H1 (cell line): Measurements from ENCODE around the gene HOXB4.

Source experiments
- BRCA1 ChIP-seq: IDR thresholded peaks from 2 replicates; pipeline ENCODE4 v1.6.1; 2012; ENCODE audit warnings: low read depth, low read length, improper control_type of control experiment
- CBX5 ChIP-seq: fragments of 300-800, 300-1000 bp; sonication (generic); IDR thresholded peaks from 2 replicates; pipeline ENCODE4 v1.7.1; 2016; ENCODE audit warnings: antibody characterized with exemption, low read length, low read depth
- CEBPB ChIP-seq: IDR thresholded peaks from 2 replicates; pipeline ENCODE4 v1.6.1; 2012; ENCODE audit warnings: low read depth, low read length
- HDAC2 ChIP-seq, 2 experiments: fragments of 300-600 bp in 1 of 2; sonication (generic) in 1 of 2; IDR thresholded peaks; 2 replicates each; pipeline ENCODE4 v1.6.1; 2011 to 2012; ENCODE audit warnings: low read depth in 2 of 2, low read length in 2 of 2, mild to moderate bottlenecking in 2 of 2, moderate library complexity in 2 of 2, borderline replicate concordance in 1 of 2, inconsistent platforms in 1 of 2
- HDAC6 ChIP-seq: IDR thresholded peaks from one replicate; pipeline ENCODE4 v1.7.1; 2012; ENCODE audit warnings: low read depth, mild to moderate bottlenecking, inconsistent platforms, low read length, moderate library complexity
- MAFK ChIP-seq: IDR thresholded peaks from 2 replicates; pipeline ENCODE4 v1.6.1; 2012; ENCODE audit warnings: low read depth, mild to moderate bottlenecking, improper control_type of control experiment, low read length
- RNF2 ChIP-seq: fragments of 200-900, 300-1000 bp; sonication (generic); IDR thresholded peaks from 2 replicates; pipeline ENCODE4 v1.7.1; 2016; ENCODE audit warnings: borderline replicate concordance, low read depth, mild to moderate bottlenecking, antibody characterized with exemption, low read length; ENCODE audit not compliant: poor library complexity, severe bottlenecking; ENCODE audit errors: missing control alignments
- SP1 ChIP-seq: IDR thresholded peaks from 2 replicates; pipeline ENCODE4 v1.6.1; 2011; ENCODE audit warnings: low read depth, low read length
- SRF ChIP-seq: IDR thresholded peaks from 2 replicates; pipeline ENCODE4 v1.6.1; 2011; ENCODE audit warnings: mild to moderate bottlenecking, low read depth, low read length, moderate library complexity
- TAF1 ChIP-seq: IDR thresholded peaks from 2 replicates; pipeline ENCODE4 v1.6.1; 2011; ENCODE audit warnings: mild to moderate bottlenecking, low read depth, low read length
- TF ChIP-seq, protein P1 (sequence below), 3 experiments: IDR thresholded peaks; 1 replicate in 2 of 3; 2 replicates in 1 of 3; pipeline versions ENCODE4 v1.5.1 to v1.6.1; 2011; ENCODE audit warnings: low read length in 3 of 3, mild to moderate bottlenecking in 3 of 3, inconsistent platforms in 2 of 3, low read depth in 1 of 3, moderate library complexity in 1 of 3; ENCODE audit not compliant: insufficient read depth in 1 of 3; ENCODE audit errors: control extremely low read depth in 1 of 3
- TF ChIP-seq, protein P2 (sequence below): IDR thresholded peaks from 2 replicates; pipeline ENCODE4 v1.6.1; 2011; ENCODE audit warnings: low read length, improper control_type of control experiment
- TF ChIP-seq, protein P3 (sequence below): IDR thresholded peaks from 2 replicates; pipeline ENCODE4 v1.6.1; 2011; ENCODE audit warnings: low read depth, mild to moderate bottlenecking, low read length; ENCODE audit not compliant: insufficient read depth
- TF ChIP-seq, protein P4 (sequence below): IDR thresholded peaks from 2 replicates; pipeline ENCODE4 v1.6.1; 2012; ENCODE audit warnings: low read length, inconsistent platforms

DNA sequence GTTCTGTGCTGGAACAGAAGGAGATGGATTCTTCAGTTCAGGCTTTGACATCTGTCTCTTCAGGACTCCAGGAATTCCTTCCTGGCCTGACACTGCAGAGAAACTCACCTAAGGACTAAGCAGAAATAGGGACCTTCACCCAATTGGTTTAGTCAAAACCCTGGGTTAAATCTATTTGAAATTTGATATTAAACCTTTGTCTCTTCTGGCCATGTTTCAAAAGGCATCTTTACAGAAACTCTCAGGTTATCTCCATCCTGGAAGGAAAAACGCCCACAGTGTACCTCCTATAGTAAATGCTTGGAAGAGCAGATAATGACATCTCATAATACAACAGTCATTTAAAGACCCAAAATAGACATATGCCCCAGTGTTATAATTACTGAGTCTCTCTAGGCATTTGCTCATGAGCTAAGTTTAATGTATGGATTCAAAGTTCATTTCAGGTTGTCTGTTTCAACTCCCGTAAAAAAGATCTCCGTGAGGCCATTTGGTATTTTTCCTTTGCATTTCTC is 5.6 kb upstream of the HOXB4 start:
- TF ChIP-seq, protein P1, sequence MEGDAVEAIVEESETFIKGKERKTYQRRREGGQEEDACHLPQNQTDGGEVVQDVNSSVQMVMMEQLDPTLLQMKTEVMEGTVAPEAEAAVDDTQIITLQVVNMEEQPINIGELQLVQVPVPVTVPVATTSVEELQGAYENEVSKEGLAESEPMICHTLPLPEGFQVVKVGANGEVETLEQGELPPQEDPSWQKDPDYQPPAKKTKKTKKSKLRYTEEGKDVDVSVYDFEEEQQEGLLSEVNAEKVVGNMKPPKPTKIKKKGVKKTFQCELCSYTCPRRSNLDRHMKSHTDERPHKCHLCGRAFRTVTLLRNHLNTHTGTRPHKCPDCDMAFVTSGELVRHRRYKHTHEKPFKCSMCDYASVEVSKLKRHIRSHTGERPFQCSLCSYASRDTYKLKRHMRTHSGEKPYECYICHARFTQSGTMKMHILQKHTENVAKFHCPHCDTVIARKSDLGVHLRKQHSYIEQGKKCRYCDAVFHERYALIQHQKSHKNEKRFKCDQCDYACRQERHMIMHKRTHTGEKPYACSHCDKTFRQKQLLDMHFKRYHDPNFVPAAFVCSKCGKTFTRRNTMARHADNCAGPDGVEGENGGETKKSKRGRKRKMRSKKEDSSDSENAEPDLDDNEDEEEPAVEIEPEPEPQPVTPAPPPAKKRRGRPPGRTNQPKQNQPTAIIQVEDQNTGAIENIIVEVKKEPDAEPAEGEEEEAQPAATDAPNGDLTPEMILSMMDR (IDR thresholded peaks at IDR 0.05; ENCODE audit: control extremely low read depth in 1 of 3, insufficient read depth in 1 of 3, low read depth in 1 of 3, low read length in 3 of 3), result no peak
- TF ChIP-seq, protein P2, sequence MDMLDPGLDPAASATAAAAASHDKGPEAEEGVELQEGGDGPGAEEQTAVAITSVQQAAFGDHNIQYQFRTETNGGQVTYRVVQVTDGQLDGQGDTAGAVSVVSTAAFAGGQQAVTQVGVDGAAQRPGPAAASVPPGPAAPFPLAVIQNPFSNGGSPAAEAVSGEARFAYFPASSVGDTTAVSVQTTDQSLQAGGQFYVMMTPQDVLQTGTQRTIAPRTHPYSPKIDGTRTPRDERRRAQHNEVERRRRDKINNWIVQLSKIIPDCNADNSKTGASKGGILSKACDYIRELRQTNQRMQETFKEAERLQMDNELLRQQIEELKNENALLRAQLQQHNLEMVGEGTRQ, result no peak
- TF ChIP-seq RNF2 (no peak), SRF (no peak), BRCA1 (no peak), MAFK (no peak), CEBPB (no peak), HDAC6 (no peak), TAF1 (no peak), HDAC2 (IDR thresholded peaks at IDR 0.05; ENCODE audit: borderline replicate concordance in 1 of 2, low read depth in 2 of 2, low read length in 2 of 2) (no peak), CBX5 (no peak), SP1 (no peak)
- TF ChIP-seq, protein P3, sequence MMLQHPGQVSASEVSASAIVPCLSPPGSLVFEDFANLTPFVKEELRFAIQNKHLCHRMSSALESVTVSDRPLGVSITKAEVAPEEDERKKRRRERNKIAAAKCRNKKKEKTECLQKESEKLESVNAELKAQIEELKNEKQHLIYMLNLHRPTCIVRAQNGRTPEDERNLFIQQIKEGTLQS, result no peak
- TF ChIP-seq, protein P4, sequence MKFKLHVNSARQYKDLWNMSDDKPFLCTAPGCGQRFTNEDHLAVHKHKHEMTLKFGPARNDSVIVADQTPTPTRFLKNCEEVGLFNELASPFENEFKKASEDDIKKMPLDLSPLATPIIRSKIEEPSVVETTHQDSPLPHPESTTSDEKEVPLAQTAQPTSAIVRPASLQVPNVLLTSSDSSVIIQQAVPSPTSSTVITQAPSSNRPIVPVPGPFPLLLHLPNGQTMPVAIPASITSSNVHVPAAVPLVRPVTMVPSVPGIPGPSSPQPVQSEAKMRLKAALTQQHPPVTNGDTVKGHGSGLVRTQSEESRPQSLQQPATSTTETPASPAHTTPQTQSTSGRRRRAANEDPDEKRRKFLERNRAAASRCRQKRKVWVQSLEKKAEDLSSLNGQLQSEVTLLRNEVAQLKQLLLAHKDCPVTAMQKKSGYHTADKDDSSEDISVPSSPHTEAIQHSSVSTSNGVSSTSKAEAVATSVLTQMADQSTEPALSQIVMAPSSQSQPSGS, result no peak
